GM21526 (cell line): ENCODE data around the gene HACL1.

ENCODE experiments used
- ATAC-seq: cut with Tn5 transposase; IDR thresholded peaks from one replicate; pipeline ENCODE4 v1.9.1; 2021; ENCODE audit warnings: moderate library complexity; ENCODE audit not compliant: unreplicated experiment, low FRiP score

Gene HACL1

GRCh38 chr3:15601399-15602145 lies at the start of gene HACL1, which contains the start of gene BTD:
Gene HACL1, minus strand, starts transcription at chr3:15601569. Its CDS starts 106 bp downstream, at chr3:15601463.
Gene BTD, plus strand, starts transcription at chr3:15601745. Its CDS starts 33,695 bp downstream, at chr3:15635440.
- peak; percentile 93 for ATAC-seq

DNA sequence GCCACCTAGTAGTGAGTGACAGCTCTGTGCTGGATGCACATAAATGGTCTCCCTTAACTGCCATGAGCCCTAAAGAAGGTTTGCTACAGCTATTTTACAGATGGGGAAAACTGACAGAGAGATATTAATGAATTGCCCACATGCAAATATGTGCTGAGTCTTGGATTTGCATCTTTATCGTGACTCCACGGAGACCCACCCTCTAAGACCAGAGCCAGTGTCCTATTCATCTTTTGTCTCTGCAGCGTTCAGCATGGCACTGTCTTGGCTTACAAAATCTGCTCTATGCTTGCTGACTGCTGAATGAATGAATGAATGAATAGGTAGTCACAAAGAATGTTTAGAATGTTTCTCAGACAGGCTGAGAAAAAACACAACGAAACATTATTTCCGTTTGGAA lies 48.5 kb upstream of the HACL1 start:
- no peak for ATAC-seq

- no peak for ATAC-seq
These were observed 48.0 kb upstream of the HACL1 start for GRCh38 chr3:15649341-15649740.

- peak; percentile 85 for ATAC-seq
These were observed 46.3 kb upstream of the HACL1 start for GRCh38 chr3:15647611-15648167.

DNA sequence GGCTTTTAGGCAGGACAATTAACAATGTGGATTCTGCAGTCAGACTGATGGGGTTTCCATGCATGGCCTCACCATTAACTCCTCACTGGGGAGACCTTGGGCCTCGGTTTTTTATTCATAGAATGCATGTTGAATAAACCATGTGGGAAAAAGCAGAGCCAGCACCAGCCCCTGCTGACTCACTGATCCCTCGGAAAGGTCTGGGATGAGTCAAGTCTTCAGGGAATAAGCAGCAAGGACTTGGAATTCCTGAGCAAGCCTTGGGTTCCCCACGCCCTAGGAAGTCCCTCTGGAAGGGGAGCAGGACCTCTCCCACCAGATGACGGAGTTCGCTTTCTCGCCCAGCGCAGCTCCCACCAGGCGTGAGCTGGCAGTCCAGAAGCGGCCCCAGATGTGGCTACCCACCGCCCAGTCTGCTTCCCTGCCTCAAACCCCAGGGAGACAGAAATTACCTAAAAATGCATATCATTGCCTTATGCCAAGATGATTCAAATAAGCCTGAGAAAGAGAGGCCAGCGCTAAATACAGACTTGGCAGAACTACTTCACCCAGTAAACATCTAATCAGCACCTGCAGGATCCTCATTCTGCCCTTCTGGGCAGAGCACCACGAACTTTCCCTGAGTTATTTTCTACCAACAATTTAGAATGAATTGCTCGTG lies 45.6 kb upstream of the HACL1 start:
- ATAC-seq: peak; percentile 23

DNA sequence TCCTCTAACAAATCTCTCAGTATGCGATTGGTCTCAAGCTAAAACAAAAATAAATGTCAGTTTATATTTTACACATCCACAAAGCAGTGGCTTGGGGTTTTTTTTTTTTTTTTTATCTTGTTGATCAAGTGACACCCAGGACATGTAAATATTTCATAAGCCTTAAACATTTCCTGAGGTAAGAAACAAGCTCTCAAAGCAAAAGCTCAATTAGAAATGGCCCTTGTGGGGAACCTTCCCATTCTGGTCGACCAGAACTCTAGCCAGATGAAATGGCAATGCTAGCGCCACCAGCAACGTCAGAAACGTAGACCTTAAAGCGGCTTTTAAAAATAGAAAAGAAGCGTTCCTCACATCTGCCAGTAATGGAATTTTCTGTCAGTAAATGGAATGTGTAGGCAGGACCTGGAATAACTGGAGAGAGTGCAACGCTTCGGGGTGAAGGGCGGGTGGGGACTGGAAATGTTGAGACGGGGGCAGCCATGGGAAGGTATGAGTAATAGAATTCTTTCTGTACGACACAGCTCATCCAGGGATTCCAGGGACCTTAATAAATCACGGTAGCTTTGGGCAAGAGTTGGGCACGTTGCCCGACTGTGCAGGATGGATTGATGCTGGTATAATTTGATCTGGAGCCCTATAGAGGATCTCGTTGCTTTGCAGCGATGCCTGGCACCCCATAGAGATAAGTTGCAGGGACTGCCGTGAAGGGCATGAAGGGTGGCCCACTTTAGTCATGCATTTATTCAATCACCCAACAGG lies 44.6 kb upstream of the HACL1 start:
- ATAC-seq: no peak

DNA sequence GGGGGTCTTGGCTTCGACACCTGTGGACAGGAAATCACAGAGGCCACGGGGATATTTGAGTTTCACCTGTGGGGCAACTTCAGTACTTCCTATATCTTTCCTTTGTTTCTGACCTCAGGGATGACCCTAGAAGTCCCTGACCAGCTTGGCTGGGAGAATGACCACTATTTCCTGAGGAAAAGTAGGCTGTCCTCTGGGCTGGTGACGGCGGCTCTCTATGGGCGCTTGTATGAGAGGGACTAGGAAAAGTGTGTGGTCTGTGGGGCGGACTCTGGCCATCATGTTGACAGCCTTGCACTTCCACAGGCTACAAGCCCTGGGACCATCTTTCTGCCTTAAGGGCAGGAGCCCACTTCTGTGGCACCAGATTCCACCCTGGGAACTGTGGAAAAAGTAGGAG lies 43.9 kb upstream of the HACL1 start:
- no peak for ATAC-seq

DNA sequence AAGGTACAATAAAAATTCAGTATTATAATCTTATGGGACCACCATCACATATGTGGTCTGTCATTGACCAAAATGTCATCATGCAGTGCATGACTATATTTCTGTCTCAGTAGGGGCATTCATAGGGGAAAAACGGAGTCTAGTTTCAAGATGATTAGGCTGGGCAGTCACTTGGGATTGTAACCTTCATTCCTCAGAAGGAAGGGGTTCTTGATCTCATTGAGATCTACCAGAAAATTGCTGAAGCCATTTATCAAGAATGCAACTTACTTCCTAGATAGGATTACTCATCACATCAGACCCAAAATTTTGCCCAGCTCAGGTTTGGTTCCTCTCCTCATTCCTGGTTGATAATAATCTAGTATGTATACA lies 37.5 kb upstream of the HACL1 start:
- ATAC-seq: no peak

DNA sequence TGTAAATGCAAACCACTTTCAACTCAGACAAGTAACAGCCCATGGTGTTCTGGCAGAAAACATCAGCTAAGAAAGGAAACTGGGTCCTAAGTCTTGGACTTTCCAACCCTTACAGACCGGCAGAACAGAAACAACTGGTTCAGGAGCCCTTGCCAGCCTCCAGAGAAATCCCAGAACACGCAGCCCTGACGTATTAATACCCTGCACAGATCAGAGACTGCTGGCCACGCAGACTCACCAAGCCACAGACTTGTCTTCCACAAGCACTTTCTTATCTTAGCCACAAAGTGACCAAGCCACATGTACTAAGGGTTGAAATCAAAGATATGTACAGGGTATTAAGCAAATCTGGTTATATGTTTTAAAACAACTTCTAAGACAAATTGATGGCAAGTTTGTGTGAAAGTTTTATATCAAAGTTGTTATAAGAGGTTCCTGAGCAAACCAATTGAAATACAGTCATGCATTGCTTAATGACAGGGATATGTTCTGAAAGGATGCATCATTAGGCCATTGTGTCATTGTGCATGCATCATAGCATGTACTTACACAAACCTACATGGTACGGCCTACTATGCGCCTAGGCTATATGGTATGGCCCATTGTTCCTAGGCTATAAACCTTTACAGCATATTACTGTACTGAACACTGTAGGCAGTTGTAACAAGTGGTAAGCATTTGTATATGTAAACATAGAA lies 37.0 kb upstream of the HACL1 start:
- no peak for ATAC-seq

GRCh38 chr3:15637131-15637951 lies 36.0 kb upstream of the HACL1 start:
- no peak for ATAC-seq

- peak; percentile 52 for ATAC-seq
These were observed 34.8 kb upstream of the HACL1 start for GRCh38 chr3:15636028-15636709.

DNA sequence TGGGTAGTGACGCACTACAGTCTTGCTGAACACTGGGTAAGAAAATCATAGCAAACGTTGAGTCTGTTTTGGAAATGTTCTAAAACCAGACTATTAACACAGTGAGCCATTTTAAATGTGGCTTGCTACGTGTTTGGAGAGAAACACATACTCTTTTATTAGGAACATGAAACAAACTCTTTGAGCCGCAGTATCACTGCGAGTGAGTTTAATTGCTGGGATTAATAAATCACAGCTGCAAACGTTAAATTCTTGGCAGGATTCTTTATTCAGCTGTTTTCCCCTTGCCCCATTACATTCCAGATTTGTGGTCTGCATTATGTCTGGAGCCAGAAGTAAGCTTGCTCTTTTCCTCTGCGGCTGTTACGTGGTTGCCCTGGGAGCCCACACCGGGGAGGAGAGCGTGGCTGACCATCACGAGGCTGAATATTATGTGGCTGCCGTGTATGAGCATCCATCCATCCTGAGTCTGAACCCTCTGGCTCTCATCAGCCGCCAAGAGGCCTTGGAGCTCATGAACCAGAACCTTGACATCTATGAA lies 33.8 kb upstream of the HACL1 start:
- no peak for ATAC-seq

DNA sequence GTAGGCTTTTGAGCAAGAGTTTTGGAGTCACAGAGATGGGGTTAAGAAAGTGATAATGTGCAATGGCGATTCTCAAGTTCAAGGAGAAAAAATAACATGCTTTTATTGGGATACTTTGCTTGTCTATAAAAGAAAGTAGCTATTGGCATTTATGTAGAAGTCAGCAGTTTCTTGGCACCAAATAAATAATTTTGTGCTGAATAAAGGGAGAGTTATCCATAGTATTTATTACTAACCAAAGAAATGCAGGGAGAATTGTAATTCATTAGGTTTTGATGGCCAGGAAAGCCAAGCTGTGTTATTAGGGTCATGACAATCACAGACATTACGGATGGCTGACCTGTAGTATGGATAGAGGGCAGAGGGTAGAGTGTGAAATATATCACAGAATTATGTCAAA lies 33.3 kb upstream of the HACL1 start:
- no peak for ATAC-seq

GRCh38 chr3:15633766-15634598 lies 32.6 kb upstream of the HACL1 start:
- no peak for ATAC-seq

DNA sequence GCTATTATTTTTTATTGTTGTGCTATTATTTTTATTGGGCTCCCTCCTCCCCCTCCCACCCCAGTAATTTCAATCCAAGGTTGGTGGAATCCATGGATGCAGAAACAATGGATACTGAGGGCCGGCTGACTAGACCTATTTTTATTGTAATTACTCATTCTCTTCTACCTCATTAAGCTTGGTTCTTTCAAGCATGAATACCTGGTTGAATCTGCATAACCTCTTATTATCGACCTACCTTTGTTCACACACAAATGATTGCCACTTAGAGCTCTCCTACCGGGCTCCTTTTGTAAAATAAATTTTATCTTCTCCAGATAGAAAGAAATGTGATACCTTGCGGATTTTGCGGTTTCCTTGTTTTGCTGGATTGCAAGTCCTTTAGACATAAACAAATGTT lies 31.8 kb upstream of the HACL1 start:
- no peak for ATAC-seq

DNA sequence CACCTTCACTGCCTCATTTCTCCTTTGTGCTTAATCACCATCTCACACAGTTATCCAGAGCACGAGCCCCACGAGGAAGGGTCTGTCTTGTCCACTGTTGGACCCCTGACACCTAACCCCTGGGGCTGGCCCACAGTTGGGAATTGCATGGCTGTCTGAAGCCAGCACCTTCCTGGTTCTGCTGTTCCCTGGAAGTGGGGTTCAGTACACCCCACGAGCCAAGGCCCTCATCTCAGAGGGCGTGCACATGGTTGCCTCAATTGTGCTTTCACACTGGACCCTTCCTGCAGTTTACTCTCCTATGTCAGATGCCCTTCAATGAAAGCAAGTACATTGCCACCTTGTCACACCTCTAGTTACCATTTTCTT lies 30.8 kb upstream of the HACL1 start:
- no peak for ATAC-seq

DNA sequence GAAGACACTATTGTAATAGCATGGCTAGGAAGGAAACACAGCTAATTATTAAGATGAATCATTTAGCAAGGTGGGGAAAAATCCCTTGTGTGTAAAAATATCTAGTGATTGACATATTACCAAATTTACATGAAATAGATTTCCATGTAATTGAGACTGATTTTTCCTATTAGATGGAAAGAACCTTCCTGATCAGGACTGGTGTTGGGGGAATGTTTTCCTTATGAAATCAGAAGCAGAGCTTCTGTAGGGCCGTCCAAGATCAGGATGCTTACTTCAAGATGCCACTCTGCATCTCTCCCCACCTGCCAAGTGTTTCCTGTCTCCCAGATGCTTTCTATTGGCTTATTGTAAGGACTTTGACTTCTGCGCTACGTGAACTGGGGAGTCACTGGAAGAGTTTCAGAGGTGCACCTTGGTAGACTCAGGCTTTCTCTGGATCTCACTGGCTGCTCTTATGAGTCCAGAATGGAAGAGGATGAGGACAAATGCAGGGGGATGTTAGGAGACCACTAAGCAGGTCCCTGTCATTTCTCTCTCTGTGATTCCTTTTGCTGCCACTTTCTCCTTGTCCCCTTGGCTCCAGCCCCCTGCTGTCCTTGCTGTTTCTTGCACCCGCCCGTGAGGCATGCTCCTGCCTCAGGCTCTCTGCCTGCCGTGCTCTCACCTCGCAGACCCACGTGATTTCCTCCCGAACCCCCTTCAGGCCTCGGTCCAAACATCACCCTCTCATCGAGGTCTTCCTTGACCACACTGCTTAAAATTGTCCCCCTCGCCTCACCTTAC lies 30.2 kb upstream of the HACL1 start:
- no peak for ATAC-seq
